Activated CD8-positive, alpha-beta memory T cell treated with anti-CD3 and anti-CD28 coated beads for 24 hours (primary cell): Measurements from ENCODE around the gene GRIK3.

Experiments
- DNase-seq: peaks from one replicate; pipeline ENCODE4 v3.0.0-alpha.2; 2020

The GRIK3 gene

DNA sequence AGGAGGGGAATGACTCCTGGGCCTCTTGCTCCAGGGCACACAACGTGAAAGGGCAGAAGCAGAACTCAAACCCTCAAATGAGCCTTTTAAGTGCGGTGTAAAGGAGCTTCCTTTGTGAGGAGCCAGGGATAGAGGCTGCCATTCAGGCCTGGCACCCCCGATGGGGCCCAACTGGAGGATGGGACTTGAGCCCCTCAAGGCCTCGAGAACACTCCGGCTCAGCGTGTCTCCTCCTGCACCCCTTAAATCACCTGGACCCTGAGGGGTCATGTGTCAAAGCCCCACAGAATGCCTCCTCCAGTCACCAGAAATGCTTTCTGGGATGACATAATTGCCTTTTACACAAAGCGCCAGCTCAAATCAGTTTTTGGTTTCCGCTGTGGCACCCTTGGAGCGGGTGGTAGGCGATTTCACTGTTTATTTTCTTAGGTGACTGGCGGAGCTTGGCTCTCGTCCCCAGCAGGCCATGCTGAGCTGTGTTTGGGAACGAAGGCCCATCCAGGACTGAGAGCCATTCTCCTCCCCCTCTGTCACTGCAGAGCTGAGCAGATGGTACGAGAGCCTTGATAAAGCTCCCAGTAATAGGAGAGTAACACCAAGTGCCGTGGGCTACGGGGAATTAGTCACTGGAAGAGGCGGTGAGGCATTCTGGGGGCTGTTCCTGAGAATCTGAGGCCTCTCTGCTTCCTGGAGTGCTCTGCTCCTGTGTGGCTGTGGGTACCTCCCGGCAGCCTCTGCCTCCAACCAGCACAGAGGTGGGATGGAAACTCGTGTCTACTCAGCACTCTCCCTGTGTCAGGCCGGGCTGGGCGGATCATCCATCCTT lies 163.0 kb downstream of the GRIK3 start:
- DNase-seq = no peak

GRCh38 chr1:36869826-36870225 lies 164.5 kb downstream of the GRIK3 start:
- no peak for DNase-seq

DNA sequence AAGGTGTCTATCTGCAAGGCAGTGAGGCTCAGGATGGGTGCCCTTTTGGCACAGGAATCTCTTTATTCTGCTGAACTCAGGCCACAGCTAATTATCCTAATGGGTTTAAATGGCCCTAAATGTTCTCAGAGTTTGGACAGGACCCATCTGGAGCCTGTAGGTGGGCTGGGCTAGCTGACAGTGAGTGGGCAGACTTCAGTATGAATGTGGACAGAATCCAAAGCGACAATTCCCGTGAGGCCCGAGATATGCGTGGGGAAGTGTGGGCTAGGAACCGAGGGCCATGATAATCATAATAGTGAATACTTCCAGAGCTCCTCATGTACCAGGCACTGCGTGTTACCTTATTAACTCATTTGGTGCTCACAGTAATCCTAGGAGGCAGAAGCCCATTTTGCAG lies 165.3 kb downstream of the GRIK3 start:
- DNase-seq = no peak

- no peak for DNase-seq
Measured at GRCh38 chr1:36867575-36867974, 166.7 kb downstream of the GRIK3 start.

DNA sequence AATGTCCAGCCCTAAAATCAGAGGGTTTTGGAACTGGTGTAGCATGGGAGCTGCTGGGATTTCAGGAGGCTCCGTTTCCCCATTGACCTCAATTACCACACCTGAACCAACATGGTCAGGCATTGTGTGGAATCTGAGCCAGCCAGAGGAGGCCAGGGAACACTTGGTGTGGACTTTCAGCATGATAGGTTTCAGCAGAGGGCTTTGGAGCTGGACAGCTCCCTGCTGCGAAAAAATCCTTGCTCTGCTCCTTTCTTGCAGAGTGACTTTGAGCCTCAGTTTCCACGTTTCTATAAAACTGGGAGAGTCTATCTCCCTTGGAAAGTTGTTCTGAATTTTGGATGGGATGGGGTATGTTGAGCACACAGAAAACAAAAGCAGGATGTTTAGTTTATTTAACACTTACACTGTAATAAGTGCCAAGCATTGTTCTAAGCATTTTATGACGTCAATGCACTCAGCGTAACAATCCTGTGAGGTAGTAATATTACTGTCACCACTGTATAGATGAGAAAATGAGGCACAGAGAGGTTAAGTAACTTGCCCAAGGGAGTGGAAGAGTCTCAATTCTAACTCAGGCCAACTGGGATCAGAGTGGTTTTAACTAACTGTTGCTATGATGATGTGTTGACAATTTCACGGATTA lies 168.0 kb downstream of the GRIK3 start:
- no peak for DNase-seq

DNA sequence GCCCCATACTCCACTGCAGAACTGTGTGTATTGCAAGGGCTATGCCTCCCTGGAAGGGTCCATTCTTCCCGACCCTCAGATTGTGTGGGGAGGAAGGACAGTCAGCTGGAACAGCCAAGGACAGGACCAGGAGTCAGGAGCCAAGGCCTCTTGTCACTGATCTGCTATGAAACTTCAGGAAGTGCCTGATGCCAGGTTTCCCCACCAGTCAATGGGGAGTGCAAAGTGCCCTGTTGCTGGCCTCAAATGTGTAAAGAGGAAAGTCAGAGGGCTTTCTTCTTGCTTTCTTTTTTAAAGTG lies 168.8 kb downstream of the GRIK3 start:
- no peak for DNase-seq

- no peak for DNase-seq
Measured at GRCh38 chr1:36864823-36865601, 169.3 kb downstream of the GRIK3 start.

GRCh38 chr1:36864182-36864822 lies 170.0 kb downstream of the GRIK3 start:
- no peak for DNase-seq

GRCh38 chr1:36863500-36863899 lies 170.8 kb downstream of the GRIK3 start:
- no peak for DNase-seq

DNA sequence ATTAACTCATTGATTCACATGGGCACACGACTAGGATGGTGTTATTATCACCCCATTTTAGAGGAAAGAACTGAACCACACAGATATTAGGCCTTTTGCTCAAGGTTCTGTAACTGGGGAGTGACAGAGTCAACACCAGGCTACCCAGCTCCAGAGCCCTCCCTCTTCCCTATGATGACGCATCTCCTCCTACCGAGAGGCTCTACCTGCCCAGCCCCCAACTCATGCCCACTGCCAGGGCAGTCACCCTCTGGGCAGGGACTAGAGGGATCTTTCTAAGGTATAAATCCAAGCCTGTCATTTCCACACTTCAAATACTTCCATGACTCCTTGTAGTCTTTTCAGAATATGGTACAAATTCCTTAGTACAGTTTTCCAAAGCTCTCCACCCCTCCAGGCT lies 171.3 kb downstream of the GRIK3 start:
- DNase-seq = no peak

DNA sequence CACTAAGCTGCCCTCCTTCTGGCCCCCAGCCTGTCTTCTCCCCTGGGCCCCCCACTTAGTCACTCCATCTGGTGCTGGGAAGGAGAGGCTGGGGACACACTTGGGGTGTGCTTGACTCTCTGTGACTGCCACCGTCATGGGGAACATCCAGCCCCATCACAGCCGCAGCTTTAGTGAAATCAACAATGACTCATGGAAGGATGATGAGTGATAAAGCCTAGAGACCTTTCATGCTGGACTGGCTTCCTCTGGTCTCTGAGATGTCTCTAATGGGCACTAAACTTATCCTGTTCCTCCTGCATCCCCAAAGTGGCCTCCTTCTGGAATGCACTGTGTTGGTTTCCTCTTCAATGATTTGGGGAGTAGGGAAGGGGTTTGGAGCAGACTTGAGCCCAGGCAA lies 172.9 kb downstream of the GRIK3 start:
- no peak for DNase-seq

GRCh38 chr1:36859926-36860325 lies 174.4 kb downstream of the GRIK3 start:
- DNase-seq = no peak

DNA sequence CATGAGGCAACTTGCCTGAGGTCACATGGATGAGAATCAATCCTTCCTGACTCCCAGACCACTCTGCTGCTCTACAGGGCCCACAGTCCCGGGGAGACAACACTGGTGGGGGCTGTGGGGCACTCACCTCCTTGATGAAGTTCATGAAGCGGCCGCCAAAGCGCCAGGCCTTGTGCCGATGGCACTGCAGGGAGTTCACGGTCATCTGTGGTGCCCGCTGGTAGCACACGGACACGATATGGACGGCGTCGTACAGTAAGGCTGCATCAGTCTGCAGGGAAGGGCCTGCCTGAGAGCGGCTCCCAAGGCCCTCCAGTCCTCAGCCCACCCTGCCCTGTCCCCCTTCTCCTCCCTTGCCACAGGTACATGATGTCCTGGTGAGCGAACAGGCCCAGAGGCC lies 175.3 kb downstream of the GRIK3 start:
- DNase-seq = no peak

GRCh38 chr1:36858553-36858952 lies 175.8 kb downstream of the GRIK3 start:
- no peak for DNase-seq

DNA sequence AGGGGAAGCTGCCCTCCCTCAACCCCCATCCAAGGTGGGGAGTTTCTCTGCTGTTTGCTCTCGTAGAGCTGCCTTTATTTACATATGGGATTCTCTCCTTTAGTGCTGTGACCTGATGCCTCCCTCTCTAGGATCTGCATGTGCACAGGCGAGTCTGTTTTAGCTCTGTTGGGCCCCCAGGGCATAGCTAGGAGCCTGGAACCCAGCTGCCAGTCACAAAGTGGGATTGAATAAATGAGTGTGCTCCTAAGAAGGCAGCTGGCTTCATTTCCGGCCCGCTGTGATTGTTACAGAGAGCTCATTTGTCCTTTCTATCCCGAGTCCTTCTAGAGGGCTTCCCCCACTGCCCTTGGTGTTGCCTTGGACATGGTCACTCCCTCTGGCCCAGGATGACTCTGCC lies 176.6 kb downstream of the GRIK3 start:
- DNase-seq = no peak

DNA sequence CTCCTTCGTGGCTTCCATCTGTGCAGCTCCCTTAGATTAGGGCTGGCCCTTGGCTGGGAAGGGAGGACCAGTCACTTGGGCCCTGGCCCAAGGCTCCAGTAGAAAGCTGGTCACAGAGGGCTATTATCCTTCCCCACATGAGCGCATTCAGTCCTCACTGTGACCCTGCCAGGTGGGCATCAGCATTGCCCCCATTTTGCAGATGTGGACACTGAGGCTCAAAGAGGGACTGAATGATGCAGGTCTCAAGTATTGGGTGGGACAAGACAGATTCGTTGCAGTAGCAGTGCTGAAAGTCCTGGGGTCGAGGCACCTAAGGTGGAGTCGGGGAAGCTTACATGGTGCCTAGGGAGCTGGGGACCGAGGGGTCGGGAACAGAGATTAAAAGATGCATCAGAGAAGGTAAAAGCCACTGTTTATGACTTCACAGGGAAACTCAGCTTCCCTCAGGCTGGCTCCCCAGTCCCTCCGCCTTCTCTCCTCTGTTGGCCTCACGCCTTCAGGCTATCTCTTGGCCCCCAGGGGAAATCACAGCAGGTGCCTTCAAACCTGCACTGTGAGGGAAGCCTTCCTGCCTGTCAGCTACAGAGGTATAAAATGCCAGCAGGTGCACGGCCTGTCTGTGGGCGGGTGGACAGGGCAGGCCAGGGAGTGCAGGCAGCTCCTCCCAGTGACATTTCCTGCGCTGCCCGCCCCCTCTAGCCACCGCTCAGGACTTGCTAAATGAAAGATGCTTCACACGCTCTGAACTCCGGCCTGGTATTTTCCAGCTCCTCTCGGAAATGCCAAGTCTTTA lies 178.4 kb downstream of the GRIK3 start:
- no peak for DNase-seq

GRCh38 chr1:36853638-36854037 lies 180.7 kb downstream of the GRIK3 start:
- DNase-seq = no peak

DNA sequence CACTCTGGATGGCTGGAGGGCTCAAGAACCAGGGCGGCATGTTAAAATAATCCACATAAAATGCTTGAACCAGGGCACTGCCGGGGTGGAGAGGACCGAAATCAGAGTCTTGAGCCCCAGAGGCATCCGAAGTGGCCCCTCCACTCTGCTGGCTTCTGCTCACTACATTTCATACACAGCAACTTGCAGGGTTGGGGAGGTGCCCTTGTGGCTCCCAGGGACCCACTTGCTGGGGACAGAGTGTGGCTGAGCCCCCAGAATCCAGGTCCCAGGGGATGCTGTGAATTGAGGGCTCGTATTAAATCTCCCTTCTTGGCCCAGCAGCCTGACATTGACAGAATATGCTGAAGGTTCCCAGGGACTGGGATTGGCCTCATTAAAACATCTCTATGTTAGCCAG lies 181.7 kb downstream of the GRIK3 start:
- no peak for DNase-seq

DNA sequence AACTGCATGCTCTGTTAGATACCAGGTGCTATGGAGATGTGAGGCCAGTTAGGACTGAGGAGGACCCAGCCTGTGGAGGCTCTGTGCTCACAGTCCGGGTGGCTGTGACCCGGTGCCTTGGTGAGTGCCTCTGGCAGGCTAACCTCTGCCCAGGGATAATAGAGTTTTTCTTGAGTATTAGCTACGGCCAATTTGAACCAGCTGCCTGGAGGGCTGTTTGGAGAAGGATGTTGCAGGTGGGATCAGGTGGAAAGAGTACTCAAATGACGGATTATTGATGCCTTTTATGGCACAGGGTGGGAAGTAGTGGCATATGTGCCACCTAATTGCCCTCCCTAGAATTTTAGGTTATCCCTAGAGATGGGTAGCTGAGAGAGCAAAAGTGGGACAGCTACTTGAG lies 182.7 kb downstream of the GRIK3 start:
- DNase-seq = no peak

DNA sequence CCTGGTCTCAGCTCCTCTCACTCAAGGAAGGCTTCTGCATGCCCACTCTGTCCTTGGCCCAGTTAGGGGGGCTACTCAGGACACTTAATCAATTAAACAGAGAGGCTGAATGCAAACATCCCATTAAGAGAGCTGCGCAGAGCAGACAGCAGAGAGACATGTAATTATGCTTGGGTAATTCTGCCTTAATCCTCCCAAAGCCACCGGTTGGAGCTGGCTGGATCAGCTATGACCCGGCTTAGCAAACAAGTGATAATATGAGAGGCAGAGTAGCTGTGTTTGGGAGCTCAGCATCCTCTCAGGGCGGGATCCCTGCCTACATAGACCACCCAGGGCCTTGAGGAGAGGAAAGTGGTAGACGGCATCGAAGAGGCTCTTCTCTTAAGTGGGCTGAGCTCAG lies 183.2 kb downstream of the GRIK3 start:
- no peak for DNase-seq

- no peak for DNase-seq
Measured at GRCh38 chr1:36849956-36850355, 184.4 kb downstream of the GRIK3 start.

DNA sequence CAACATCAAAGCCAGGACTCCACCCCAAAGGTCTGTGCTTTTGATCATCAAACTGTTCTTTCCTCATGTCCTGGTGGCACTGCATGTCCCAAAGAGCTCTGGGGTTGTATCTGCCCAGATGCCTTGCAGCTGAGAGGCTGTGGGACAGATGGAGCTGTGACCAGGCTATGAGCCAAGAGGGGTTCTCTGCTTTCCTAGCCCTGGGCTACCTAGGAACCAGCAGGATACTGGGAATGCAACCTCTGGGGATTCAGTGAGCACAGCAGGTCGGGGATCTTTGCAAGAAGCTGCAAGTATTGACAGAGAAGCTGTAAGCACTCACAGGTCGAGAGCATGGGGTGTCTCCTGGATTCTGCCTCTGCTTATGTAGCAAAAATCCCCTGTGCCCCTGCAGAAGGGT lies 186.6 kb downstream of the GRIK3 start:
- DNase-seq = no peak

DNA sequence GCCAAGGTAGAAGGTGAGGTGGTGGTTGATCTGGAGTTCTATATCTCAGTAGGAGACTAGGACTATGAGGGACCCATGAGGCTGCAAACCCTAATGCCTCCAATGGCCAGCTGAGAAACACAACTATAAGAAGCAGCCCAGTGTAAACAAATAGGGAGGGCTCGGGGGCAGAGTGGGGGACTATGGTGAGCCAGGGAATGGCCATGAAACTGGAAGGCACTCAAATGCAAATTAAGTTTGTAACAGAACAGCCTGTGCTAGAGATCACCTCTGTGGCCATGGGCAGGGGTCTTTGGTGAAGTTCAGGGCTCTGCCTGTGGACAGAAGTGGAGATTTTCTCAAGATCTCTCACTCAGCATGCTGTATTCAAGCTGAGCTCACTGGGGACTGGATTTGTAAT lies 187.1 kb downstream of the GRIK3 start:
- no peak for DNase-seq
